Measurements from ENCODE around the gene POC1A.

The POC1A gene

DNA sequence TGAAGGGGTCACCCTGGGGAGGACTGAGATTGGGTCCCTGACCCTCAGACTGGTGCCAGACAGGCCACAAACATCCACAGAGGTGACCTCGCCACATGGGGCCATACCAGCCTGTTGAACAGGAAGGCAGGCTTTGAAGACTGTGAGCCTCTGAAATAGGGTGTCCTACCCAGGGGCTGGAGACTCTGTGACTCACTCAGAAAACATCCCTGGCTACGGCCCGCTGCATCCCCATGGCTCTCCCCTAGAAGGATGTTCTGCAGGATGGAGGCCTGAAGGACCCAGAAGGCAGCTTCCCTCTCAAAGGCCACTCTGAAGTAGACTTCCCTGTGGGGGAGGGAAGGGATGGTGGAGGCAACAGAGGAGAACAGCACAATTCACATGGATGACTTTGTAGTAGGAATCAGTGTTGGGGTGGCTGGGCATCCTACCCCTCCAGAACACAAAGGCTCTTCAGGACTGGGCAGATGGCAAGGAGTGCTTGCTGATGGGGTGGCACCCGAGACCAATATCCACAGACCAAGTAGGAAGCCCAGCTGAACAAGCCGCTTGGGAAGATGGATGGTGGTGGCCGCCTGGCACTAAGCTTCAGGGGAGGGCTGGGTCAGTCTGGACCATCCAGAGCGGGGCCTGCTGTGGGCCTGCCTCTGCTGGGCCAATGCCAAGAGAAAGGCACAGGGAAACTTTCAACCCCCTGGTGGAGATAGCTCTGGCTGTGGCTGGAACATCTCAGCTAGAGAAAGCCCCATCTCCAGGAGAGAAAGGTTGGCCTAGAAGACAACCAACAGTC is 60.3 kb downstream of the POC1A start:
- intact Hi-C loops (cut with DNase I; ENCODE audit: low total_unique reads), result loop anchor here (5.0 kb wide), 1 partner anchor 37 kb away; the partner anchor contains the start of gene DUSP7
- Histone ChIP-seq H3K36me3 (no peaks in the 10 kb centered on the region), H3K9me3 (no peaks in the 10 kb centered on the region), H3K27ac (peak overlapping the region; percentile 88 to 94), H3K27me3 (no peaks in the 10 kb centered on the region), H3K4me1 (peaks cover 0 to 54% (median 50%) of the 10 kb centered on the region in 4 donors), H3K4me3 (no peak overlapping the region)
- no peak for DNase-seq
- TF ChIP-seq, protein P1, sequence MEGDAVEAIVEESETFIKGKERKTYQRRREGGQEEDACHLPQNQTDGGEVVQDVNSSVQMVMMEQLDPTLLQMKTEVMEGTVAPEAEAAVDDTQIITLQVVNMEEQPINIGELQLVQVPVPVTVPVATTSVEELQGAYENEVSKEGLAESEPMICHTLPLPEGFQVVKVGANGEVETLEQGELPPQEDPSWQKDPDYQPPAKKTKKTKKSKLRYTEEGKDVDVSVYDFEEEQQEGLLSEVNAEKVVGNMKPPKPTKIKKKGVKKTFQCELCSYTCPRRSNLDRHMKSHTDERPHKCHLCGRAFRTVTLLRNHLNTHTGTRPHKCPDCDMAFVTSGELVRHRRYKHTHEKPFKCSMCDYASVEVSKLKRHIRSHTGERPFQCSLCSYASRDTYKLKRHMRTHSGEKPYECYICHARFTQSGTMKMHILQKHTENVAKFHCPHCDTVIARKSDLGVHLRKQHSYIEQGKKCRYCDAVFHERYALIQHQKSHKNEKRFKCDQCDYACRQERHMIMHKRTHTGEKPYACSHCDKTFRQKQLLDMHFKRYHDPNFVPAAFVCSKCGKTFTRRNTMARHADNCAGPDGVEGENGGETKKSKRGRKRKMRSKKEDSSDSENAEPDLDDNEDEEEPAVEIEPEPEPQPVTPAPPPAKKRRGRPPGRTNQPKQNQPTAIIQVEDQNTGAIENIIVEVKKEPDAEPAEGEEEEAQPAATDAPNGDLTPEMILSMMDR (IDR thresholded peaks at IDR 0.05), result no peak

DNA sequence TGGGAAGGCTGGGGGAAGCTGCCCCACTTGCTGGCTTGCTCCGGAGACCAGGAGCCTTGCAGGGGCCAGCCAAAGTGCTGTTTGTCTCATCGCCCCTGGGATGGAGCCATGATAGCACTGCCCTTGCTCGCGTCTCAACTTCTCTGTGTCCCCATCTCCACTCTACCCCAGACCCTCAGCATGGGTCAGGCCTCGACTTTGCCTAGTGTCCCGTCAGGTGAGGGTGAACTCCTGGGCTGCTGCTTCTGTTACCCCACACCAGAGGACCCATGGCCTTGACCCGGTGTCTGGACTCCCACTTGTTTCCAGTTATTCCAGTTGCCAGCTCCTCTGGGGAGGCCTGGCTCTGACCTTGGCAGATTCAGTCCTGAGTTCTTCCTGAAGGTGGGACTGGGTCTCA is 61.3 kb downstream of the POC1A start:
- Histone ChIP-seq H3K27ac (peak overlapping the region; percentile 88 to 94), H3K4me3 (no peak overlapping the region), H3K4me1 (peaks cover 0 to 65% (median 60%) of the 10 kb centered on the region in 4 donors), H3K27me3 (no peaks in the 10 kb centered on the region), H3K36me3 (no peaks in the 10 kb centered on the region), H3K9me3 (no peaks in the 10 kb centered on the region)
- intact Hi-C loops (cut with DNase I; ENCODE audit: low total_unique reads), result loop anchor here (5.0 kb wide), 1 partner anchor 36 kb away; the partner anchor contains the start of gene DUSP7
- TF ChIP-seq, protein P1 (IDR thresholded peaks at IDR 0.05), result no peak
- no peak for DNase-seq

DNA sequence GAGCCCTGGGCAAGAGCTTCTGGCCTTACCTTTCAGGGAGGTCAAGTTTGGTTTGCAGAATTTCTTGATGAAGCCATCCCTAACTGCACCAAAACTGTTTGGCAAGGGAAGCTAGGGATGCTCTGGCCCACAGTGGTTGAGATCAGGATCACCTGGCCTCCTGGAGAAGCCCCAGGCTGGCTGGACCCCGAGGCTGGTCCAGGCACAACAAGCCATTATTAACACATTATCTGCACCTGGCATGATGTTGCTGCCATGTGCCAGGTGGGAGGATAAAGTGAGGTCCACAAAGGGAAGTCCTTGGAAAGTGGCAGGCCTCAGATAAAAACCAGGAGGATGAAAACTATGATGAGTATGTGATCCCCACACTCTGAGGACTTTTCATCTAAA is 62.0 kb downstream of the POC1A start:
- H3K9me3 ChIP-seq, result no peaks in the 10 kb centered on the region
- TF ChIP-seq, protein P1 (IDR thresholded peaks at IDR 0.05), result no peak
- H3K36me3 ChIP-seq, result no peaks in the 10 kb centered on the region
- peaks cover 0 to 71% (median 62%) of the 10 kb centered on the region in 4 donors for H3K4me1 ChIP-seq
- no peak overlapping the region for H3K4me3 ChIP-seq
- peak overlapping the region; percentile 88 to 94 for H3K27ac ChIP-seq
- no peaks in the 10 kb centered on the region for H3K27me3 ChIP-seq
- DNase-seq, result no peak
- intact Hi-C loops (cut with DNase I; ENCODE audit: low total_unique reads), result loop anchor here (5.0 kb wide), 1 partner anchor 35 kb away; the partner anchor contains the start of gene DUSP7

DNA sequence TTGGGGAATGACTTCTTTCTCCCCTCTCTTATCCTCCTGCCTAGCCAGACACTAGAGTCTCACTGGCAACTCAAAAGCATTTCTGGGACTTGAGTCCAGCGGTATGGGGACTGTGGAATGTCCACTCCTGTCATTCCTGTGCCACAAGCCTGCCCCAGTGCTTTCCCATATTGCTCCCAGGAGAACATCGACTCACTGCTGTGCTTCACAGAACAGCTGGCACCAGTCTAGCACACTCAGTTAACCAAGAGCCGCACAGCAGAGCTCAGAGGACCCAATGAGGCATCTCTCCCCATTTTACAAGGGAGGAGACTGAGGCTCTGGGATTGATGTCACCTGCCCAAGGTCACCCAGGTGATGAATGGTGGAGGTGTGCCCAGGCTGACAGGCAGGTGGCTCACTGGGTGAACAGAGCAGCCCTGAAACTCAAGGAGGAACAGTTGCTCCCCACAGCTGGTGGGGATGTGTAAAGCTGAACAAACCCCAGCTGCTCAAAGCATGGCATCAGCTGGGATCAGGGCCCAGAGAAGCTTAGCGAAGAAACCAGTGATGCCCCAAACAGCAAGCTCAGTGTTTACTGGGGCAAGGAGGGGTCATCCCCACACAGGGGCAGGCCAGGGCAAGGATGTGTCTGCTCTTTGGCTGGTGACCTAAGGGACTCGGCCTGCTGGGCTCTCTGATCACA is 62.5 kb downstream of the POC1A start:
- Histone ChIP-seq H3K9me3 (no peaks in the 10 kb centered on the region), H3K4me1 (peaks cover 0 to 76% (median 62%) of the 10 kb centered on the region in 4 donors), H3K36me3 (no peaks in the 10 kb centered on the region), H3K27me3 (no peaks in the 10 kb centered on the region), H3K4me3 (no peak overlapping the region), H3K27ac (peak overlapping the region; percentile 88 to 94)
- DNase-seq, result peak; percentile 58 to 84
- intact Hi-C loops (cut with DNase I; ENCODE audit: low total_unique reads), result loop anchor here (5.0 kb wide), 1 partner anchor 34 kb away; the partner anchor contains the start of gene DUSP7
- TF ChIP-seq, protein P1 (IDR thresholded peaks at IDR 0.05), result no peak

DNA sequence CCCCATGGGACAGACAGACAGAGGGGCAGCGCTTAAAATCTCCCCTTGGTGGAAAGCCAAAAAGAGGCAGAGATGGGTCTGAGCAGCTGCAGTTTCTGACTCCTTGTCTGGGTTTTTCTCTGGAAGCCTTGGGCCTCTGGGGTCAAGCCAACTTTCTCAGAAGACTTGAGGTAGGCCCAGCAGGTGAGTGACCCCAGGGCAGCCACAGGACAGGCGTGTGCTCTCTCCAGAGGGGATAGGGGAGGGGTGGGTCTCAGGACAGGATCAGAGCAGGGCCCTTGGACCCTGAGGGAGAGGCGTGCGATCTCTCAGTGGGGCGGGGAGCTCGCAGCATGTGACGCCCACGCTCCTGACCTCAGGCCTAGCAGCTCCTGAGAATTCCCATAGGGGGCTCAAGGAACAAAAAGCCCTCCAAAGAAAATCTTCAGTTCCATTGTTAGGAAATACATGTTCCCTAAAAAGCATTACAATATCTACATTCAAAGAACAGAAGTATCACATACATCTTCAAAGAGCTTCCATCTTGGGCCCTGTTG is 63.2 kb downstream of the POC1A start:
- Histone ChIP-seq H3K4me3 (no peak overlapping the region), H3K27ac (peak overlapping the region; percentile 88 to 94), H3K27me3 (no peaks in the 10 kb centered on the region), H3K9me3 (no peaks in the 10 kb centered on the region), H3K36me3 (no peaks in the 10 kb centered on the region), H3K4me1 (peaks cover 0 to 77% (median 62%) of the 10 kb centered on the region in 4 donors)
- TF ChIP-seq, protein P1 (IDR thresholded peaks at IDR 0.05), result no peak
- DNase-seq, result no peak
- intact Hi-C loops (cut with DNase I; ENCODE audit: low total_unique reads), result loop anchor here (5.0 kb wide), 1 partner anchor 34 kb away; the partner anchor contains the start of gene DUSP7

Measured in tibial artery (tissue), 4 donors.